Renal cortical epithelial cell (primary cell): Measurements from ENCODE around the gene ID1. TPM values are rescaled to one million over a fixed set of nuclear protein-coding genes. Genes with fewer than 3 reads are reported as not detected.

Experiments
- DNase-seq: peaks from one replicate; pipeline ENCODE4 v3.0.0-alpha.2; 2011; ENCODE audit warnings: low read depth
- total RNA-seq: library from RNA; depleted of rRNA; stranded (reverse); fragments of >200 nt; gene quantifications from 2 replicates; pipeline ENCODE4 v1.2.3, GENCODE V29; 2014

The ID1 gene, protein sequence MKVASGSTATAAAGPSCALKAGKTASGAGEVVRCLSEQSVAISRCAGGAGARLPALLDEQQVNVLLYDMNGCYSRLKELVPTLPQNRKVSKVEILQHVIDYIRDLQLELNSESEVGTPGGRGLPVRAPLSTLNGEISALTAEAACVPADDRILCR
- 88.2 and 251 TPM in 2 replicates for total RNA-seq

DNA sequence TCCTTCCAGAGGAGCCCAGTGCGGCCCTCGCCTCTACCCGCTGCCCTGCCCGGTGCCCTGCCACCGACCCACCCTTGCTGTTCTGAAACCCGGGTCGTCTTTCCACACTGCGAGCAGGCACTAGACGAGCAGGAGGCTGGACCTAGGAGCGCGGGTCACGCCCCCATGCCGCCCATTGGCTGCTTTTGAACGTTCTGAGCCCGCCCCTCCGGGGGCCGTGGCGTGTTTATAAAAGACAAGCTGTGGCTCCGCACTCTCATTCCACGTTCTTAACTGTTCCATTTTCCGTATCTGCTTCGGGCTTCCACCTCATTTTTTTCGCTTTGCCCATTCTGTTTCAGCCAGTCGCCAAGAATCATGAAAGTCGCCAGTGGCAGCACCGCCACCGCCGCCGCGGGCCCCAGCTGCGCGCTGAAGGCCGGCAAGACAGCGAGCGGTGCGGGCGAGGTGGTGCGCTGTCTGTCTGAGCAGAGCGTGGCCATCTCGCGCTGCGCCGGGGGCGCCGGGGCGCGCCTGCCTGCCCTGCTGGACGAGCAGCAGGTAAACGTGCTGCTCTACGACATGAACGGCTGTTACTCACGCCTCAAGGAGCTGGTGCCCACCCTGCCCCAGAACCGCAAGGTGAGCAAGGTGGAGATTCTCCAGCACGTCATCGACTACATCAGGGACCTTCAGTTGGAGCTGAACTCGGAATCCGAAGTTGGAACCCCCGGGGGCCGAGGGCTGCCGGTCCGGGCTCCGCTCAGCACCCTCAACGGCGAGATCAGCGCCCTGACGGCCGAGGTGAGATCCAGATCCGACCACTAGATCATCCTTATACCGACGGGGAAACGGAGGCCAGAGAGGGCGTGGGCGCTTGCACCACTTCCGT is at the start of gene ID1:
Gene ID1 (plus strand): TSS at position 259 of the 871 bp plus-strand sequence. CDS start 99 bp downstream, at position 358.
- peak; percentile 85 for DNase-seq

DNA sequence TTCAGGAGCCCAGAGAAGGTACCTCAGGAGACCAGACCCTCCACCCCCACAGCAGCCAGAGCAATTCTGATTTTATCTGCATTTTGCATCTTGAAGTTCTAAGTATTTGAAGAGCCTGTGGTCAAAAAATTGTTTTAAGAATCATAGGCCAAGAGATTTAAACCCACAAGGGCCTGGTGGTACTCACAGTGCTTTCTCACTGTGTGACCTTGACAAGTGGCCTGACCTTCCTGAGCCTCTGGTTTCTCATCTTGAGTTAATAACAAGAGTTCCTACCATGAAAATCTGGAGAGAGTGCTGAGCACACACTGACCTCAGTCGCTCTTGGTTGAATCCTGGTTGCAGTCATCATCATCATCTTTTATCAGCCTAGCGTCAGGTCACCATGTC is 45.4 kb upstream of the ID1 start:
- no peak for DNase-seq

DNA sequence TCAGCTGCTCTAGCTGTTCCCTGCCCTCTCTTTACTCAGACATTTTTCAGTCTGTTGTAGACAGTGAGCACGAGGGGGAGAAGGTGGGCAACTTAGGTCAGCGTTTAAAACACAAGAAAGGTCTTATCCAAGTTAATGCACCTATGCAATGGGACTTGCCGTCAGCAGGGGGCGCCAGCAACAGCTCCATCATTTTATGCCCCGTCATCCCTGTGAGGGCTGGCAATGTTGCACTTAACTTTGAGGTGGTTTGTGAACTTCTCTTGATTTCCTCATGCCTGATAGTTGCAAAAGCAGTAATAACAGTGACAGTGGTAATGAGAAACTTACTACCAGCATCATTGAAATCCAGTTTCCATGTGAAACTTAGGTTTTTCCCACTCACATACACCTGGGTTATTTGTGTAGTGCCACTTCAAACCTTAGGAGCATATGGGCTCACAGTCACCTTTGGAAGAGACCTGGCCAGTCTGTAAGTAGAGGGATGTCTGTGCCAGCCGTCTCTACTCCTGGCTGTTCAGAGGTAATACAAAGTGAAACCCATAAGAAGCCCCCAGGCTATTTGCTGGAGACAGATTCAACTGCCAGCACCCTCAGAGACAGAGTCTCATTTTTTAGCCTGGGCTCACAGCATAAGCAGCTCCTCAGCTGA is 44.9 kb upstream of the ID1 start:
- peak; percentile 82 for DNase-seq

DNA sequence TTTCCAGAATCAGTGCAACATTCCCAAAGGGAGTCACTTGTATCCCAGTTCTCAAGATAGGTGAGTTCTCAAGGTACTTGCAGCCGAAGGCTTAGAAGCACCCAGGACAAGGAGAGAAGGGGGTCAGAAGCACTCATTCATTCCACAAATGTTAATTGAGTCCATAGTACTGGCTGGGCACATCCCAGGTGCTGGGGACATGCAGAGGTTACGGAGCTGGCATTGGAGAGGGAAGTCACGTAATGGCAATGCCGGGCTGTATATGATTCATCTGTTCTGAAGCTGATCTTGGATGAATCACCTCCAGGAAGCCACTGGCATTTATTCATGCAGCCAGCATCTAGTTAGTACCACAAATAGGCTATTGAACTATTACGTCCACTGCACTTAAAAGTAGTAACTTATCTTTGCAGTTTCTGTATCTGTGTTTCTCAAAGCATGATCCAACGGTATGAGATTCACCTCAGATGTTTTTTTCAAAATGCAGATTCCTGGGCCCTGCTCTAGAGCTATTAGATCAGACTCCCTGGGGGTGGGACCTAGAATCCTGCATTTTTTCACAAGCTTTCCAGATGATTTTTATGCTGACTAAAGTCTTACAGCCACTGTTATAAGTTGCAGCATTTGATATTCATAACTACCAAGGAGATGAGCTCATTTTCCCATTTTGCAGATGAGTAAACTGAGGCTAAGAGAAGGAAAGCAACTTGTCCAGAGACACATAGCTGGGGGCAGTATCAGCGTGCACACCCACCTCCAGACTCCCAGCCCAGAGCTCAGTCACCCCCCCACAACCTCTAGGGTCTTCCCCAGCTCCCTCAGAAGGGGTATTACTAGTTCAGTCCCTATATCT is 44.1 kb upstream of the ID1 start:
- DNase-seq, result peak; percentile 99

DNA sequence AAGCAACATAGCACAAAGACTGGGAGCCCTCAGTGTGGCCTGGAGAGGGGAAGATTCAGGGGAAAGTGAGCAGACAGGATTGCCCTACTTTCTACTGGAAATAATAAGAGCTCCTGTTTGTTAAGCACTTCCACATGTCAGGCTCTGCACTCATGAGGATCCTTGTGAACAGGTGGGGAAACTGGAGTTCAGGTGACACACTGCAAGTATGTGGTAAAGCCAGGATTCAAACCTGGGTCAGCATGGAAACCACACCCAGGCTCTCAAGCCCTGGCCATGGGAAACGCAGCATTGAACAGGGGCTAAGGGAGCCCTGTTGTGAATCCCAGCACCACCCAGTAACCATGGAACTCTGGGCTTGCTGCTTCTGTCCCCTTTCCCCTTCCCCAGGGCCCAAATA is 42.8 kb upstream of the ID1 start:
- peak; percentile 58 for DNase-seq

DNA sequence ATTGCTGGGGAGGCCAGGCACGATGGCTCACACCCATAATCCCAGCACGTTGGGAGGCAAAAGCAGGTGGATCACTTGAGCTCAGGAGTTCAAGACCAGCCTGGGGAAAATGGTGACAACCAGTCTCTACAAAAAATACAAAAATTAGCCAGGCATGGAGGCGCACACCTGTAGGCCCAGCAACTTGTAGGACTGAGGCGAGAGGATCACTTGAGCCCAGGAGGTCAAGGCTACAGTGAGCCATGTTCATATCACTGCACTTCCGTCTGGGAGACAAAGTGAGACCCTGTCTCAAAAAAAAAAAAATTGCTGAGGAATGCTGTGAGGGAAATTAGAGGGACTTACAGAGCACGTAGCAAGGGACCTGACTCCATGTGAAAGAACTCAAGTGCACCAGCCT is 40.8 kb upstream of the ID1 start:
- no peak for DNase-seq

DNA sequence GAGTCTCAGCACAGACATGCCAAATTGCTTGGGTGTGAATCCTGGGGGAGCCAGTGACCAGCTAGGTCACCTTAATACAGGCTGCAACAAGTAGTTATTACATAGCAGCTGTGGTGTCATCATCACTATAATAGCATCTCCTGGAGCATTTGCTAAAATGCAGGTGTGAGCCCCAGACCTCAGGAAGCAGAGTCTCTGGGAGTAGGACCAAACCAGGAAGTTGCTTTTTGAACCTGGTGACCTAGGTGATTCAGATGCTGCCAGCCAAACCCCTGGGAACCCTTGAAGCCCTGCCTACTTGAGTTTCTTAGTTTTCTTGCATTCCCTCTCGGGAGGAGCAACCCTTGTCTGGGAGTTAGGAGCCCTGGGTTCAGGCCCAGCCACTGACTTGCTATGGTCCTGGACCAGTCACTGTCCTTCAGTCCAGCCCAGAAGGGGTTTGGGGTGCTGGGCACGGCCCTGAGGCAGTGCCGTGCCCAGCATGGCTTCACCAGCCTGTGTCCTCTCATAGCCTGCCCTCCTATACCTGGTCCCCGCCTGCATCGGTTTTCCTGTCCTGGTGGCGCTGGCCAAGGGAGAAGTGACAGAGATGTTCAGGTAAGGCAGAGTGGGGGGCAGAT is 39.3 kb upstream of the ID1 start:
- DNase-seq, result no peak

DNA sequence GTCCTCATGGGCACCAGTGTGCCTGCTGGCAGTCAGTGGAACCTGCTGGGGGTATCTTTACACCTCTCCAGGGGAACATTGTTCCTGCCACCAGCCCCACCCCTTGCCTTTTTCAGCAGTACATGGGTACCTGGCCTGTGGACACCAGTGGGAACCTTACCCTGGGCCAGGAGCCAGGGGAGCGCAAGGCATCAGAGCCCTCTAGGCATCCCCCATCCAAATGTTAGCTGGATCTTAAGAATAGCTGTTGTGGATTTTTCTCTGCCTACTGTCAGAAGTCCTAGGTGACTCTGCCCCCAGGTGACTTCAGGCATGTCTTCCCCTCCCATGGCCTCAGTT is 38.8 kb upstream of the ID1 start:
- DNase-seq, result no peak

DNA sequence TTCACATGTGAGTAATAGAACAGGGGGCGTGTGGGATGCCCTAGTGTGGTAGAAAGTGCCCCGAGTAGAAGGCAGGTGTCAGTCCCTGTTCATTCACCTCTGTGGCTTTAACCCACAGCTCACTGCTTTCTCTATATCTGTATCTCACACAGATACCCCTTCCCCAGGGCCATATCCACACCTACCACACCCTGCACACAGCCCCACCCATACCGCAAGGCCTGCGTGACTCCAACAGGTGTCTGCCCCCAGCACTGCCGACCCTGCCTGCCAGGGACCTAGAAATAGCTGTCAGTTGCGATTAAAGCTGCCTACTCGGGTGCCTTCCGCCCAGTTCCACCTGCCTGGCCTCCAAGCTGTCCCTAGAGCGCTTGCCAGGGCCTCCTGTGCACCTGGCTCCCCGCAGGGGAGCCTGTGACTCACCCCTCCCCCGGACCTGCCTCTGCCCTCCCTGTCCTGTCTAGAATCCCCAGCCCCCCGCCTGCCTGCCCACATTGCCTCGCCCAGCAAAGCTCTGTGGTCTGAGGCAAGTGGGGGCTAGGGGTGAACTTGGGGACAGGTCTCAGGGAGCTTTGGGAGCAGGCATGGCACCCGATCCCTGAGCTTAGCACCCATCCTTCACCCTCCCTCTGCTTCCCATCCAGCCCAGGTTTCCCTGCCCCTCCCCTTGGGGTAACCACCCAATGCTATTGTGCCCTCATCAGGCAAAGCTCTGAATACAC is 38.3 kb upstream of the ID1 start:
- DNase-seq, result no peak

DNA sequence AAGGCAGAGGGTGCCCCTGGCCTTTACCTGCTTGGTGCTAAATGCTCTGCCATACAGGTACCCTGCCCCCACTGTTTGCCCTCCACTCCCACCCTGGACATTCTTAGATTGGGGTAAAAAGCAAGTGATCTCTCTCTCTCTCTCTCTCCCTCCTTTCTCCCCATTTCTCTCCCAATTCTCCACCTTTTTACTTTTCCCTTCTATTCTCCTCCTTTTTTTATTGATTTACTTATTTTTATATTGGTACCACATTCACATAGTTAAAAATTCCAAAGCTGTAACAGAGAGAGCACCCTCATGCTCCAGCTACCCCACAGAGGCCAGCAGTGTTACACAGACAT is 37.7 kb upstream of the ID1 start:
- no peak for DNase-seq

DNA sequence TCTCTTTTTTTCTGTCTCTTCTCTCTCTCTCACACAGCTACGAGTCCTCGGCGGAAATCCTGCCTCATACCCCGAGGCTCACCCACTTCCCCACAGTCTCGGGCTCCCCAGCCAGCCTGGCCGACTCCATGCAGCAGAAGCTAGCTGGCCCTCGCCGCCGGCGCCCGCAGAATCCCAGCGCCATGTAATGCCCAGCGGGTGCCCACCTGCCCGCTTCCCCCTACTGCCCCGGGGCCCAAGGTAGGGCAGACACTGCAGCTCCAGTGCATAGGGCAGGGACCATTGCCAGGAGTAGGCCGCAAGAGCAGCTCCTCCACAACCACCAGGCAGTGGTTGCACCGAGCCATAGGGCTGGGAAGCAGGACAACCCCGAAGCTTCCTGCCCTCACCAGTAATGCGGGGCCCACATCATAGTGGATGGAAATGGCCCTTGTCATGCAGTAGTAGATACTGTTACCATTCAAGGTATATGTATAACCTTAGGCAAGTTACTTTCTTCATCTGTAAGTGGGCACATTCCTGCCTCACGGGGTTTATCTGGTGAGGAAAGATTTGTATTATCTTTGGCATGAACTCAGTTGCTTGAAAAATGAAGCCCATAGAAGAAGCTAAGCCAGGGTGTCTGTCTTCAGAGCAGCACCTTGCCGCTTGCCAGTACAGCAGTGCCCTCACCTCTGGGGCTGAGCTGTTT is 36.9 kb upstream of the ID1 start:
- DNase-seq, result no peak

DNA sequence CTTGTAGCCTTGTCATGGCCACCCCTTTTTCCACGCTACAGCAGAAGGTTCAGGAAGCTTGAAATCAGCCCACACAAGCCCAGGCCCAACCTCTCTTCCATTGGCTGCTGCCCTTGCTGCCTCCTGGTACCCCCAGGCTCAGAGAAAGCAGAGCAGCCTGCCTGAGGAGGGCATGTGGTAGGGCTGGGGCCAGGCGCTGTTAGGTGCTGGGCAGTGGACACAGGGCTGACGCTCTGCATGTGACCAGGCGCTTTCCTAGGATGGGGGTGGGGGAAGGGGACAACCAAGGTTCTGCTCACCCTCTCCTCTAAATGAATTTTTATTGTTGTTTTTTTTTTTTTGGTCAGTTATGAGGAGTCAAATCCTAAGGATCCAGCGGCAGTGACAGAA is 36.3 kb upstream of the ID1 start:
- no peak for DNase-seq

DNA sequence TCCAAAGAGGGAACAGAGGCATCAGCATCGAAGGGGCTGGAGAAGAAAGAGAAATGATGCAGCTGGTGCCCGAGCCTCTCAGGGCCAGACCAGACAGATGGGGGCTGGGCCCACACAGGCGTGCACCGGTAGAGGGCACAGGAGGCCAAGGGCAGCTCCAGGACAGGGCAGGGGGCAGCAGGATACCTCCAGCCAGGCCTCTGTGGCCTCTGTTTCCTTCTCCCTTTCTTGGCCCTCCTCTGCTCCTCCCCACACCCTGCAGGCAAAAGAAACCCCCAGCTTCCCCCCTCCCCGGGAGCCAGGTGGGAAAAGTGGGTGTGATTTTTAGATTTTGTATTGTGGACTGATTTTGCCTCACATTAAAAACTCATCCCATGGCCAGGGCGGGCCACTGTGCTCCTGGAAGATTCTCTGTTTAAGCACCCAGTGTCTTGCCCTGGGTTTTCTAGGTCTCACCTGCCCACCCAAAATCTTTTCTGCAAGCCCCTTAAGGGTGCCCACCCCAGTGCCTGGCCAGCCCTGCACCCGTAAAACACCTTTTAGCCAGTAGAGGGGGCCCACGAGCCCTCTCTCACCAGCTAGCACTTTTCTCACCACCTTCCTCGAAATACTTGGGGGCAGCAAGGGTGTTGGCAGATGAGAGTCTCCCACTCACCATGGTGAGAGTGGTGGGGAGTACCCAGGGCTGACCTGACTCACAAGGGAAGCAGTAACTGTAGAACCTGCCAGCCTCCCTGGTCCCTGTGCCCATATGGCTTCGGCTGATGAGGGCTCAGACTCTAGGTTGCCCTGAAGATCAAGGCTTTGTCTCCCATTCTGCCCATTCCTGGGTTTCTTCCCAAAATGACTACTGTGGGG is 35.7 kb upstream of the ID1 start:
- no peak for DNase-seq

DNA sequence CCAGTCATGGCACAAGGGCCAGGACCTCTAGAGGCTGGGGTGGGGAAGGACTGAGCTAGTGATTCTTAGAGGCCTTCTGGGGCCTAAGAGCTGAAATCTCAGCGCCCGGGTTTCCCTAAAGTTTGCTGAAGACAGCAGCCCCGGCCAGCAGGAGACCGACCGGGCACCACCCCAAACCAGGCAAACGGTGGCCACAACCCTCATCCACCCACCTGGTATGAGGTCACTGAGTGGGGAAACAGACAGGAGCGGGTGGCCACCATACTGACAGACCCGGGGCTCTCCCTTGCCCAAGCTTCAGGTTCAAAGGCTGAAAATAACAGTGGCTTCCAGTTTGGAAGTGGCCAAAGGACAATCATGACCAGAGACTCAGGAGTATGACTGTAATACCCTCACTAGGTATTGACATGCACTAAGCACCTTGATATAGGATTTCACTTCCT is 35.0 kb upstream of the ID1 start:
- no peak for DNase-seq

DNA sequence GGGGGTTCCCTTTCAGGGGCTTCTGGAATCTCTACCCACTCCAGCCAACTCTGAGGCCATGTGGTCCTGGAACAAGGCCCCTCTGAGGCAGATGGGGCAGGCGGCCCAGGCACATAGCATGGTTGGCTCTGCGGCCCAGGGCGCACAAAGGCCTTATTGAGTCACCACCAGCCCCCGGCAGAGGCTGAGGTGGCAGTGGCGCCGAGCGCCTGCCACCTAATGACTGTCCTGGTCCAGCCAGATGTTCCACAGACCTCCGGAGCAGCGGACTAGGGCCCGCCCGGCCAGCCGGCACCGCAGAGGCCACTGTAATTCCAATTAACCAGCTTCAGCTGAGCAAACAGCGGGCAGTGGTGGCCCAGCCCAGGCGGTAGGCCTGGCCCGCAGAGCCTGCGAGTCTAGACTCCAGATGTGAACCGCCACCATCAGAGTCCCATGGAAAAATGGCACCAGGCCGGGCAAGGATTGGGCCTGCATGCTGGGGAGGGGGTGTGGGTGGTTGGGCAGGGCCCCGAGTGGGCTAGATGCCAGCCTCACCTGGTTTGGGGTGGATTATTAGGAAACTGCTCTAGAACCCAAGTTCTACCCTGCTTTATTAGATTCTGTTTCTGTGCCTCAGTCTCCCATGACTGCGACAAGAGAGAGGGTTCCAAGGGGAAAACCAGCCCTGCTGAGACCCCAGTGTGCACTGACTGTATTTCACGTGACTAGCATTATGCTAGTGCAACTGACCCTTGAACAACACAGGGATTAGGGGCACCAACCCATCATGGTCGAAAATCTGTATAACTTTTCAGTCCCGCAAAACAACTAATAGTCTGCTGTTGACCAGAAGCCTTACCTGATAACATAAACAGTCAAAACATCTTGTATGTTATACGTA is 34.1 kb upstream of the ID1 start:
- DNase-seq, result no peak

DNA sequence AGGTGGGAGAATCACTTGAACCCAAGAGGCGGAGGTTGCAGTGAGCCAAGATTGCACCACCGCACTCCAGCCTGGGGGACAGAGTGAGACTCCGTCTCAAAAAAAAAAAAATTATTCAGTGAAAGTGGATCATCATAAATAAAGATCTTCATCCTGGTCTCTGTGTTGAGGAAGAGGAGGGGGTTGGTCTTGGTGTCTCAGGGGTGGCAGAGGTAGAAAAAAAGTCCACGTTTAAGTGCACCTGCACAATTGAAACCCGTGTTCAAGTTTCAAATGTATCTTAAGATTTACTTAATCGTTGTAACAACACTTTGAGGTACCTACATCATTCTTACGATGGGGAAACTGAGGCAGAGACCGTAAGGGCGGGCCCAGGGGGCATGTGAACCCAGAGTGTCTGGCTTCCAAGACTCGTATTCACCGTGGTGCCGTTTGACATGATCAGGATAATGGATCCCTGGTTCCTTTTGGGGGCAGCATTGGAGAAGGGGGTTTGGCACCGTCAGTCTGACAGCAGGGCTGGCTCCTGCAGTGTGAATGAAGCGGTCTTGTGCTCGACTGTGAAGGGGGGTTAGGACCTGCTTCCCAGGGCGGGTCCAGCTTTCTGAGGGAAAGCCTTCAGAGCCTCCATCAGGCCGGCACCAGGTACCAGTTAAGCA is 32.9 kb upstream of the ID1 start:
- DNase-seq, result no peak

DNA sequence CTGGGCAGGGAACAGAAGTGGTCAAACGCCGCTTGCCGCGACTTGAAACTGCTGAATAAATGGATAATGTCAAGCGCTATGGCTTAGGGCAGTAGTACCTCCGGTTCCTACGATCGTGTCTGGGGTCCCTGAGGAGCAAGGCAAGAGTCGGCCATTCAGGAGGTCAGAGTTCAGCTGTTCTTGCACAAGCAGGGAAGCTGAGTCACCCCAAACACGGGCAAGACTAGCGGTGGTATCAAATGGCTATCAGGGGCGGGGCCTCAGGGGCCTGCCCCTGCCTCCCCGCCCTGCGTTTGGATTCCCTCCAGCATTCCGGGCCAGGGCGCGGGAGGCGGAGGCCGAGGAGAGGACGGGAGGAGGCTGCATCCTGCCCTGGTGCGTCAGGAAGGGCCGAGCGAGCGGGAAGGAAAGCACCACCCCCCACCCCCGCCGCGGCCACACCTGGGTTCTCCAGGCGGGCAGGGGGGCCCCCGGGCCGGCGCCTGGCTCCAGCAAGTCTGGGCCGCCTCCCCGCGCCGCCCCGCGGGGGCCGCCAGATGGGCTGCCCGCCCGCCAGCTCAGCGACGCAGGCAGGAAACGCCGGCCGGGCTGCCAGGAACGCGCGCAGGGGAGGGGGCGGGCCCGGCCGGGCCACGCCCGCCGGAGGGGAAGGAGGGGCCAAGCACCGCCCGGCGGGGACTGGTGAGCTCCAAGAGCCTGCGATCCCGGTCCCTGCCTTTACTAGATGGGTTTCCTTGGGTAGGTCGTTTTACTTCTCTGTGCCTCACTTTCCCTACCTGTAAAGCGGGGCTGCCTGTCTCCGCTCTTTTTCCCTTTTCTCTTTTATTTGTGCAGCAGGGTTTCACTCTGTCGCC is 32.2 kb upstream of the ID1 start:
- DNase-seq, result peak; percentile 94
